HepG2 (cell line): Measurements from ENCODE around the gene ANKS3. TPM values are rescaled to one million over a fixed set of nuclear protein-coding genes. Genes with fewer than 3 reads are reported as not detected.

Source experiments
- ATAC-seq: fragments of 200-7000 bp; cut with Tn5 transposase; 3 replicates; pipeline ENCODE4 v1.9.1; 2020; ENCODE audit warnings: mild to moderate bottlenecking, moderate library complexity
- BruUV-seq: library from RNA; stranded (reverse); fragments of 400-500 nt; replicated peaks from 2 replicates; lab custom pipeline; 2021; lab: Mats Ljungman, UMichigan
- CTCF ChIA-PET: fragments of 300-600 bp; formaldehyde crosslinking; extraction: SDS; loops from one replicate; lab custom pipeline; 2021; ENCODE audit warnings: low total read pairs, inconsistent platforms, low intra/inter-chr PET ratio; lab: Yijun Ruan, JAX
- POLR2A ChIA-PET: fragments of 350-600 bp; sonication (Branson Sonifier 250); formaldehyde crosslinking; loops from one replicate; lab custom pipeline; 2020; ENCODE audit warnings: antibody characterized with exemption, inconsistent platforms; lab: Yijun Ruan, JAX
- DNase-seq: peaks from one replicate; pipeline ENCODE4 v3.0.0-alpha.2; 2015; ENCODE audit warnings: low spot score
- FAIRE-seq: peaks from 3 replicates; lab custom pipeline; 2011; peaks lifted over from hg19 to GRCh38; lab: Jason Lieb, UNC
- H2AFZ ChIP-seq: one replicate; pipeline ENCODE4 v1.6.1; 2011; ENCODE audit warnings: low read length, inconsistent platforms
- H3K27ac ChIP-seq: fragments of 300-600 bp; 3 replicates; pipeline ENCODE4 v1.8.0; 2011; ENCODE audit warnings: mixed run types, mild to moderate bottlenecking, mixed read lengths, low read length, inconsistent platforms; ENCODE audit not compliant: insufficient read depth; ENCODE audit errors: extremely low read length
- H3K27me3 ChIP-seq, 2 experiments: fragments of 200-600 bp in 1 of 2; 2 replicates in 1 of 2; 3 replicates in 1 of 2; pipeline versions ENCODE4 v1.6.0 to v1.8.0; 2011; ENCODE audit warnings: low read length in 2 of 2, mild to moderate bottlenecking in 2 of 2, moderate library complexity in 2 of 2, inconsistent platforms in 1 of 2; ENCODE audit not compliant: insufficient read depth in 2 of 2, control insufficient read depth in 1 of 2
- H3K36me3 ChIP-seq, 2 experiments: fragments of 200-600 bp in 1 of 2; replicated peaks in 1 of 2; 2 replicates in 1 of 2; 3 replicates in 1 of 2; pipeline versions ENCODE4 v1.5.1 to v1.8.0; 2011; ENCODE audit warnings: low read length in 2 of 2, inconsistent platforms in 1 of 2; ENCODE audit not compliant: insufficient read depth in 2 of 2, control insufficient read depth in 1 of 2
- H3K4me1 ChIP-seq: 2 replicates; pipeline ENCODE4 v1.5.1; 2012; ENCODE audit warnings: low read length, inconsistent platforms; ENCODE audit not compliant: insufficient read depth
- H3K4me2 ChIP-seq: 2 replicates; pipeline ENCODE4 v1.6.0; 2011; ENCODE audit warnings: low read depth, low read length, inconsistent platforms
- H3K4me3 ChIP-seq, 3 experiments: fragments of 200-600 bp in 1 of 3; sonication (generic), shearing (Covaris generic) in 1 of 3; replicated peaks in 1 of 3; 2 replicates each; pipeline ENCODE4 v1.5.1; 2011 to 2016; ENCODE audit warnings: low read length in 3 of 3, inconsistent platforms in 2 of 3, low read depth in 2 of 3, mild to moderate bottlenecking in 2 of 3, control low read depth in 1 of 3, mixed read lengths in 1 of 3; ENCODE audit not compliant: insufficient read depth in 1 of 3
- H3K79me2 ChIP-seq: one replicate; pipeline ENCODE4 v1.6.1; 2011; ENCODE audit warnings: low read length, inconsistent platforms; ENCODE audit not compliant: insufficient read depth
- H3K9ac ChIP-seq: 2 replicates; pipeline ENCODE4 v1.6.0; 2011; ENCODE audit warnings: mild to moderate bottlenecking, low read depth, low read length, inconsistent platforms; ENCODE audit not compliant: insufficient read depth
- H3K9me3 ChIP-seq: 2 replicates; pipeline ENCODE4 v1.5.1; 2012; ENCODE audit warnings: mild to moderate bottlenecking, low read length
- H4K20me1 ChIP-seq: 2 replicates; pipeline ENCODE4 v1.6.0; 2011; ENCODE audit warnings: inconsistent platforms, mild to moderate bottlenecking, low read length, moderate library complexity; ENCODE audit not compliant: insufficient read depth
- ATAD3A ChIP-seq: sonication (generic); formaldehyde crosslinking; IDR thresholded peaks from 2 replicates; pipeline ENCODE4 v1.4.0; 2020; ENCODE audit warnings: missing genetic modification reagents
- ATF3 ChIP-seq: sonication (generic); formaldehyde crosslinking; IDR thresholded peaks from 2 replicates; pipeline ENCODE4 v1.4.0; 2020; ENCODE audit warnings: missing genetic modification reagents
- SMARCE1 ChIP-seq: fragments of 450-650 bp; IDR thresholded peaks from 2 replicates; pipeline ENCODE4 v1.6.1; 2017; ENCODE audit warnings: borderline replicate concordance
- THAP8 ChIP-seq: sonication (generic); formaldehyde crosslinking; IDR thresholded peaks from 2 replicates; pipeline ENCODE4 v1.5.1; 2020; ENCODE audit warnings: missing genetic modification reagents, mild to moderate bottlenecking, borderline replicate concordance
- TMF1 ChIP-seq: sonication (generic); formaldehyde crosslinking; IDR thresholded peaks from 2 replicates; pipeline ENCODE4 v1.8.1; 2022; ENCODE audit warnings: low read depth, missing genetic modification reagents
- YEATS4 ChIP-seq: sonication (generic); formaldehyde crosslinking; IDR thresholded peaks from 2 replicates; pipeline ENCODE4 v1.4.0; 2020; ENCODE audit warnings: missing genetic modification reagents, borderline replicate concordance
- ZBTB40 ChIP-seq, 2 experiments: fragments of 450-650 bp in 1 of 2; sonication (generic) in 1 of 2; formaldehyde crosslinking in 1 of 2; IDR thresholded peaks; 2 replicates each; pipeline versions ENCODE4 v1.6.1 to v1.8.0; 2016 to 2022; ENCODE audit warnings: antibody characterized with exemption in 1 of 2, mild to moderate bottlenecking in 1 of 2, missing genetic modification reagents in 1 of 2
- ZNF317 ChIP-seq: sonication (generic); formaldehyde crosslinking; IDR thresholded peaks from 2 replicates; pipeline ENCODE4 v1.5.0; 2020; ENCODE audit warnings: mild to moderate bottlenecking, missing genetic modification reagents
- ZNF414 ChIP-seq: sonication (generic); formaldehyde crosslinking; IDR thresholded peaks from 2 replicates; pipeline ENCODE4 v1.5.0; 2020; ENCODE audit warnings: missing genetic modification reagents
- ZNF484 ChIP-seq: sonication (generic); formaldehyde crosslinking; IDR thresholded peaks from 2 replicates; pipeline ENCODE4 v1.5.1; 2020; ENCODE audit warnings: mild to moderate bottlenecking, low read depth, missing genetic modification reagents, borderline replicate concordance
- WGBS: methylation state at CpG from one replicate; pipeline ENCODE4 v1.1.6; 2017; ENCODE audit warnings: low lambda C conversion rate; 5-methylcytosine and 5-hydroxymethylcytosine counted together
- in situ Hi-C: cut with HindIII; loops from 2 replicates; pipeline ENCODE4 v1.10.0; 2017; ENCODE audit warnings: low pct_unique_long_range_greater_than_20kb; ENCODE audit not compliant: extremely low pct_ligation_motif_present
- intact Hi-C: fragments of 100-400 bp; cut with micrococcal nuclease; formaldehyde crosslinking; loops from one replicate; pipeline ENCODE4 v1.10.0; 2022; ENCODE audit not compliant: unreplicated experiment
- polyA plus RNA-seq, 8 experiments: library from polyadenylated mRNA; depleted of rRNA in 3 of 8; stranded (reverse) in 7 of 8; unstranded in 1 of 8; fragments of >200 nt; fragmentation: Illumina TruSeq in 4 of 8; extraction: Trizol in 4 of 8; gene quantifications; 2 replicates each; pipeline versions ENCODE4 v1.2.1 to v1.2.3, GENCODE V29; 2011 to 2016; ENCODE audit warnings: low read depth in 4 of 8, missing spikeins in 1 of 8, mixed read lengths in 1 of 8; ENCODE audit not compliant: insufficient read depth in 1 of 8
- total RNA-seq, 5 experiments: library from RNA; depleted of rRNA; stranded (reverse); fragments of >200 nt; fragmentation: Illumina TruSeq; extraction: Trizol; gene quantifications; 2 replicates each; pipeline ENCODE4 v1.2.3, GENCODE V29; 2016; ENCODE audit warnings: low read depth in 1 of 5

ANKS3 gene
- total and polyA plus RNA-seq, 2 of the 13 experiments (the other 11 are each of a cell fraction or from before 2014, with no cell fraction given) = 11.4 to 15.9 TPM

GRCh38 chr16:4766875-4767628, 33.0 kb upstream of the ANKS3 start, which contains the start of gene ZNF500:
ZNF500 (minus strand) TSS chr16:4767162; CDS start chr16:4765978, 1,184 bp downstream.
- FAIRE-seq (peak; percentile 96), ATAC-seq (peak; percentile 85), DNase-seq (peak; percentile 93)
- intact Hi-C loops (loop anchor here (2.0 to 5.0 kb wide), 2 partner anchors 36 to 50 kb away; partner anchors contain the start of gene ROGDI), in situ Hi-C loops (no loop called here)
- no TSS peak for BruUV-seq
- Histone ChIP-seq H3K27ac (peak within 1 kb of the TSS; percentile 78), H3K4me1 (peaks cover 46% of the 10 kb centered on the region), H3K4me2 (peak within 1 kb of the TSS; percentile 99), H2AFZ (no peak within 1 kb of the TSS), H3K9ac (peak within 1 kb of the TSS; percentile 92), H3K27me3 (no peaks in the 10 kb centered on the region; a peak in 1 of 5 replicates), H3K9me3 (no peaks in the 10 kb centered on the region), H3K79me2 (peaks cover 19% of the 10 kb centered on the region), H4K20me1 (no peaks in the 10 kb centered on the region), H3K4me3 (peak within 1 kb of the TSS; percentile 91 to 92 (median 91)), H3K36me3 (peaks cover 8 to 27% of the 10 kb centered on the region in 2 experiments; a peak in 4 of 5 replicates)
- CTCF ChIA-PET = no interaction called here
- 1% methylated on average over 30 of the region's 72 CpGs for WGBS
- POLR2A ChIA-PET = interaction anchor here (1.4 to 3.1 kb wide), 5 partner anchors 22 to 103 kb away, joined by 4 to 40 read pairs (median 12); partner anchors contain the start of genes ANKS3, DNAAF8, ROGDI and SEPTIN12
- no peak; the same call in 1 of the 2 replicates for TF ChIP-seq ATAD3A (CRISPR knock-in tag)
- TF ChIP-seq THAP8 (CRISPR knock-in tag) = no peak; the same call in 1 of the 2 replicates
- TF ChIP-seq TMF1 = peak; percentile 38; the same call in 1 of the 2 replicates
- no peak for TF ChIP-seq ZBTB40 (IDR thresholded peaks at IDR 0.05)
- TF ChIP-seq ZBTB40 (CRISPR knock-in tag; IDR thresholded peaks at IDR 0.05) = peak; percentile 55; the same call in 1 of the 2 replicates
- TF ChIP-seq ZNF484 = no peak
- TF ChIP-seq ZNF317 (CRISPR knock-in tag) = peak; percentile 68; the same call in 1 of the 2 replicates
- TF ChIP-seq ATF3 (CRISPR knock-in tag) = peak; percentile 56; the same call in 1 of the 2 replicates
- peak; percentile 64; the same call in 1 of the 2 replicates for TF ChIP-seq YEATS4 (CRISPR knock-in tag)
- 0 out of 2 replicates have a peak, but pooled peaks have one; percentile 51 for TF ChIP-seq ZNF414 (CRISPR knock-in tag)
- no peak for TF ChIP-seq SMARCE1
